HepG2 (cell line): ENCODE measurements around the gene ASCL2. TPM values are rescaled to one million over a fixed set of nuclear protein-coding genes. Genes with fewer than 3 reads are reported as not detected.

Experiments used
- ATAC-seq: fragments of 200-7000 bp; cut with Tn5 transposase; 3 replicates; pipeline ENCODE4 v1.9.1; 2020; ENCODE audit warnings: mild to moderate bottlenecking, moderate library complexity
- BruUV-seq: library from RNA; stranded (reverse); fragments of 400-500 nt; replicated peaks from 2 replicates; lab custom pipeline; 2021; lab: Mats Ljungman, UMichigan
- CTCF ChIA-PET: fragments of 300-600 bp; formaldehyde crosslinking; extraction: SDS; loops from one replicate; lab custom pipeline; 2021; ENCODE audit warnings: low total read pairs, inconsistent platforms, low intra/inter-chr PET ratio; lab: Yijun Ruan, JAX
- POLR2A ChIA-PET: fragments of 350-600 bp; sonication (Branson Sonifier 250); formaldehyde crosslinking; loops from one replicate; lab custom pipeline; 2020; ENCODE audit warnings: antibody characterized with exemption, inconsistent platforms; lab: Yijun Ruan, JAX
- DNase-seq: peaks from one replicate; pipeline ENCODE4 v3.0.0-alpha.2; 2015; ENCODE audit warnings: low spot score
- FAIRE-seq: peaks from 3 replicates; lab custom pipeline; 2011; peaks lifted over from hg19 to GRCh38; lab: Jason Lieb, UNC
- H2AFZ ChIP-seq: one replicate; pipeline ENCODE4 v1.6.1; 2011; ENCODE audit warnings: low read length, inconsistent platforms
- H3K27ac ChIP-seq: fragments of 300-600 bp; 3 replicates; pipeline ENCODE4 v1.8.0; 2011; ENCODE audit warnings: mixed run types, mild to moderate bottlenecking, mixed read lengths, low read length, inconsistent platforms; ENCODE audit not compliant: insufficient read depth; ENCODE audit errors: extremely low read length
- H3K27me3 ChIP-seq, 2 experiments: fragments of 200-600 bp in 1 of 2; 2 replicates in 1 of 2; 3 replicates in 1 of 2; pipeline versions ENCODE4 v1.6.0 to v1.8.0; 2011; ENCODE audit warnings: low read length in 2 of 2, mild to moderate bottlenecking in 2 of 2, moderate library complexity in 2 of 2, inconsistent platforms in 1 of 2; ENCODE audit not compliant: insufficient read depth in 2 of 2, control insufficient read depth in 1 of 2
- H3K36me3 ChIP-seq, 2 experiments: fragments of 200-600 bp in 1 of 2; replicated peaks in 1 of 2; 2 replicates in 1 of 2; 3 replicates in 1 of 2; pipeline versions ENCODE4 v1.5.1 to v1.8.0; 2011; ENCODE audit warnings: low read length in 2 of 2, inconsistent platforms in 1 of 2; ENCODE audit not compliant: insufficient read depth in 2 of 2, control insufficient read depth in 1 of 2
- H3K4me1 ChIP-seq: 2 replicates; pipeline ENCODE4 v1.5.1; 2012; ENCODE audit warnings: low read length, inconsistent platforms; ENCODE audit not compliant: insufficient read depth
- H3K4me2 ChIP-seq: 2 replicates; pipeline ENCODE4 v1.6.0; 2011; ENCODE audit warnings: low read depth, low read length, inconsistent platforms
- H3K4me3 ChIP-seq, 3 experiments: fragments of 200-600 bp in 1 of 3; sonication (generic), shearing (Covaris generic) in 1 of 3; replicated peaks in 1 of 3; 2 replicates each; pipeline ENCODE4 v1.5.1; 2011 to 2016; ENCODE audit warnings: low read length in 3 of 3, inconsistent platforms in 2 of 3, low read depth in 2 of 3, mild to moderate bottlenecking in 2 of 3, control low read depth in 1 of 3, mixed read lengths in 1 of 3; ENCODE audit not compliant: insufficient read depth in 1 of 3
- H3K79me2 ChIP-seq: one replicate; pipeline ENCODE4 v1.6.1; 2011; ENCODE audit warnings: low read length, inconsistent platforms; ENCODE audit not compliant: insufficient read depth
- H3K9ac ChIP-seq: 2 replicates; pipeline ENCODE4 v1.6.0; 2011; ENCODE audit warnings: mild to moderate bottlenecking, low read depth, low read length, inconsistent platforms; ENCODE audit not compliant: insufficient read depth
- H3K9me3 ChIP-seq: 2 replicates; pipeline ENCODE4 v1.5.1; 2012; ENCODE audit warnings: mild to moderate bottlenecking, low read length
- H4K20me1 ChIP-seq: 2 replicates; pipeline ENCODE4 v1.6.0; 2011; ENCODE audit warnings: inconsistent platforms, mild to moderate bottlenecking, low read length, moderate library complexity; ENCODE audit not compliant: insufficient read depth
- BCL6 ChIP-seq: IDR thresholded peaks from 2 replicates; pipeline ENCODE4 v1.6.1; 2016; ENCODE audit warnings: missing genetic modification reagents, missing compliant biosample characterization
- EP300 ChIP-seq, 3 experiments: sonication (generic) in 1 of 3; formaldehyde crosslinking in 1 of 3; IDR thresholded peaks; 2 replicates each; pipeline versions ENCODE4 v1.5.1 to v1.6.1; 2011 to 2020; ENCODE audit warnings: low read depth in 2 of 3, low read length in 2 of 3, borderline replicate concordance in 1 of 3, improper control_type of control experiment in 1 of 3, mild to moderate bottlenecking in 1 of 3, missing genetic modification reagents in 1 of 3, moderate library complexity in 1 of 3
- PRDM4 ChIP-seq: sonication (generic); formaldehyde crosslinking; IDR thresholded peaks from 2 replicates; pipeline ENCODE4 v1.9.0; 2021; ENCODE audit warnings: missing genetic modification reagents, borderline replicate concordance
- ZNF337 ChIP-seq: sonication (generic); formaldehyde crosslinking; IDR thresholded peaks from 2 replicates; pipeline ENCODE4 v1.5.1; 2020; ENCODE audit warnings: missing genetic modification reagents, low read depth, mild to moderate bottlenecking, borderline replicate concordance
- ZNF788 ChIP-seq: sonication (generic); formaldehyde crosslinking; IDR thresholded peaks from 2 replicates; pipeline ENCODE4 v1.5.0; 2020; ENCODE audit warnings: mild to moderate bottlenecking, missing genetic modification reagents, borderline replicate concordance
- WGBS: methylation state at CpG from one replicate; pipeline ENCODE4 v1.1.6; 2017; ENCODE audit warnings: low lambda C conversion rate; 5-methylcytosine and 5-hydroxymethylcytosine counted together
- in situ Hi-C: cut with HindIII; loops from 2 replicates; pipeline ENCODE4 v1.10.0; 2017; ENCODE audit warnings: low pct_unique_long_range_greater_than_20kb; ENCODE audit not compliant: extremely low pct_ligation_motif_present
- intact Hi-C: fragments of 100-400 bp; cut with micrococcal nuclease; formaldehyde crosslinking; loops from one replicate; pipeline ENCODE4 v1.10.0; 2022; ENCODE audit not compliant: unreplicated experiment
- polyA plus RNA-seq, 8 experiments: library from polyadenylated mRNA; depleted of rRNA in 3 of 8; stranded (reverse) in 7 of 8; unstranded in 1 of 8; fragments of >200 nt; fragmentation: Illumina TruSeq in 4 of 8; extraction: Trizol in 4 of 8; gene quantifications; 2 replicates each; pipeline versions ENCODE4 v1.2.1 to v1.2.3, GENCODE V29; 2011 to 2016; ENCODE audit warnings: low read depth in 4 of 8, missing spikeins in 1 of 8, mixed read lengths in 1 of 8; ENCODE audit not compliant: insufficient read depth in 1 of 8
- total RNA-seq, 5 experiments: library from RNA; depleted of rRNA; stranded (reverse); fragments of >200 nt; fragmentation: Illumina TruSeq; extraction: Trizol; gene quantifications; 2 replicates each; pipeline ENCODE4 v1.2.3, GENCODE V29; 2016; ENCODE audit warnings: low read depth in 1 of 5

ASCL2 gene
- total and polyA plus RNA-seq, 2 of the 13 experiments (the other 11 are each of a cell fraction or from before 2014, with no cell fraction given), result 0.07 TPM; not detected in 1

- BruUV-seq, result no TSS peak
- POLR2A ChIA-PET, result no interaction called here
Observed at GRCh38 chr11:2289350-2289749, 19.0 kb upstream of the ASCL2 start.

More at GRCh38 chr11:2289350-2289749, 19.0 kb upstream of the ASCL2 start:
- no peak overlapping the region for H3K4me3 ChIP-seq
- H3K4me2 ChIP-seq, result no peak overlapping the region
- WGBS, result 24% methylated on average over 6 of the region's 6 CpGs
- no peaks in the 10 kb centered on the region for H3K79me2 ChIP-seq
- no peak overlapping the region for H2AFZ ChIP-seq
- CTCF ChIA-PET, result no interaction called here
- DNase-seq (no peak), ATAC-seq (no peak), FAIRE-seq (no peak)
- no peaks in the 10 kb centered on the region for H3K4me1 ChIP-seq
- H3K9me3 ChIP-seq, result no peaks in the 10 kb centered on the region
- no peaks in the 10 kb centered on the region for H4K20me1 ChIP-seq
- intact Hi-C loops, result no loop called here
- in situ Hi-C loops, result no loop called here
- H3K27ac ChIP-seq, result no peak overlapping the region
- H3K9ac ChIP-seq, result no peak overlapping the region
- peaks cover 4 to 47% of the 10 kb centered on the region in 2 experiments; a peak in 3 of 5 replicates for H3K27me3 ChIP-seq
- H3K36me3 ChIP-seq, result no peaks in the 10 kb centered on the region
- no peak for TF ChIP-seq PRDM4
- TF ChIP-seq ZNF788 (CRISPR knock-in tag), result no peak
- no peak for TF ChIP-seq EP300 (IDR thresholded peaks at IDR 0.05; ENCODE audit: low read depth in 2 of 2, low read length in 2 of 2)
- TF ChIP-seq EP300 (CRISPR knock-in tag; IDR thresholded peaks at IDR 0.05; ENCODE audit: borderline replicate concordance), result no peak
- peak; percentile 64 for TF ChIP-seq BCL6
- peak; percentile 83; the same call in 1 of the 2 replicates for TF ChIP-seq ZNF337
